Measurements from ENCODE around the gene ZNF12. TPM values are rescaled to one million over a fixed set of nuclear protein-coding genes. Genes with fewer than 3 reads are reported as not detected.

The ZNF12 gene
- total RNA-seq, 2 donors from 2014 or later, result 24.2 to 29.4 TPM

DNA sequence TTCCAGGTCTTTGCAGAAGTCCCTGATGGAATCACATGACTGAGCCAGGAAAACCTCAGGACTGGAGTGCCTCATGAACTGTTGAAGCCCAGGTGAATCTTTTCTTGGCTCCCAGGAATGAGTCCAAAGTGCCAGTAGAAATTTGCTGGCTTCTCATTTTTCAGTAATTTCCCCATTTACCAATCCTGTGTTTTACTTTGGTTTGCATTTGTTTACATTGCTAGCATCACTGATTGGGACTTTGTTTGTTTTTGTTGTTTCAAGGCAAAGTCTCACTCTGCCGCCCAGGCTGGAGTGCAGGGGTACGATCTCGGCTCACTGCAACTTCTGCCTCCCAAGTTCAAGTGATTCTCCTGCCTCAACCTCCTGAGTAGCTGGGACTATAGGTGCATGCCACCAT lies 1.6 kb upstream of the ZNF12 start:
- no peak overlapping the region for H3K4me3 Mint-ChIP-seq
- Histone ChIP-seq H3K4me3 (ENCODE audit: low read length) (peak overlapping the region; percentile 97), H3K36me3 (ENCODE audit: control insufficient read depth, insufficient read depth, low read length) (peaks cover 20% of the 10 kb centered on the region), H3K4me1 (ENCODE audit: control insufficient read depth, insufficient read depth, low read length) (no peaks in the 10 kb centered on the region), H3K9ac (ENCODE audit: extremely low read depth, low read length, poor library complexity, severe bottlenecking) (no peak overlapping the region), H3K9me3 (ENCODE audit: control insufficient read depth, low read length) (peaks cover 34% of the 10 kb centered on the region), H3K27me3 (ENCODE audit: control insufficient read depth, insufficient read depth, low read length, poor library complexity, severe bottlenecking) (no peaks in the 10 kb centered on the region), H3K27ac (ENCODE audit: low read depth, low read length) (no peak overlapping the region)
- H3K27me3 Mint-ChIP-seq (ENCODE audit: insufficient read depth), result peaks cover 29% of the 10 kb centered on the region
- WGBS, 2 experiments (ENCODE audit: insufficient coverage in 1 of 2, insufficient read length in 1 of 2), result 94 to 95% methylated on average over 3 of the region's 3 CpGs
- H3K4me1 Mint-ChIP-seq, result peaks cover 2% of the 10 kb centered on the region
- DNase-seq, result no peak
- H3K27ac Mint-ChIP-seq, result no peak overlapping the region
- no peak for TF ChIP-seq CTCF (conservative IDR thresholded peaks at IDR 0.05)
- peaks cover 19% of the 10 kb centered on the region for H3K36me3 Mint-ChIP-seq (ENCODE audit: low read depth)
- H3K9me3 Mint-ChIP-seq, result peaks cover 43% of the 10 kb centered on the region

GRCh38 chr7:6705959-6706665 lies 635 bp downstream of the ZNF12 start:
- Mint-ChIP-seq H3K4me1 (peaks cover 2% of the 10 kb centered on the region), H3K4me3 (peak overlapping the region; percentile 93), H3K27me3 (ENCODE audit: insufficient read depth) (peaks cover 22% of the 10 kb centered on the region), H3K9me3 (peaks cover 53% of the 10 kb centered on the region), H3K27ac (peak overlapping the region; percentile 92), H3K36me3 (ENCODE audit: low read depth) (peaks cover 25% of the 10 kb centered on the region)
- peak overlapping the region; percentile 74 for H3K27ac ChIP-seq (ENCODE audit: low read depth, low read length)
- peaks cover 52% of the 10 kb centered on the region for H3K9me3 ChIP-seq (ENCODE audit: control insufficient read depth, low read length)
- peaks cover 39% of the 10 kb centered on the region for H3K36me3 ChIP-seq (ENCODE audit: control insufficient read depth, insufficient read depth, low read length)
- H3K9ac ChIP-seq (ENCODE audit: extremely low read depth, low read length, poor library complexity, severe bottlenecking), result peak overlapping the region; percentile 92
- no peaks in the 10 kb centered on the region for H3K27me3 ChIP-seq (ENCODE audit: control insufficient read depth, insufficient read depth, low read length, poor library complexity, severe bottlenecking)
- TF ChIP-seq CTCF (conservative IDR thresholded peaks at IDR 0.05), result no peak
- peak overlapping the region; percentile 97 for H3K4me3 ChIP-seq (ENCODE audit: low read length)
- DNase-seq, result peak; percentile 51
- 0 to 1% methylated on average over 3 to 47 of the region's 47 CpGs for WGBS, 2 experiments (ENCODE audit: insufficient coverage in 1 of 2, insufficient read length in 1 of 2)
- H3K4me1 ChIP-seq (ENCODE audit: control insufficient read depth, insufficient read depth, low read length), result no peaks in the 10 kb centered on the region

DNA sequence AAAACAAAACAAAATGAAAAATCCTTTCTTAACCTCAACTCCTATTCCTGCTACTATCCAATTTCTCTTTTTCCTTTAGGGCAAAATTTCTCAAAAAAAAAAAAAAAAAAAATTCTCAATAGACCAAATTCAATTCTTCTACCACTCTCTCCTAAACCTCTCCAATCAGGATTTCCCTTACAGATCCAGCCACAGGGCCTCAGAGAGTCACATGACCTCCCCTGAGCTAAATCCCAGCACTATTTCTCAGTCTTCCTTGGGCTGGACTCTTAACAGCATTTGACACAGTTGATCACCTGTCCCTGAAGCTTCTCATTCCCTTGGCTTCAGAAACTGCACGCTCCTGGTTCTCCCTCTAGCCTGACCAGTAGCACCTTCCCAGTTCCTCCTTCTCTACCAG lies 4.9 kb downstream of the ZNF12 start:
- H3K9me3 ChIP-seq (ENCODE audit: control insufficient read depth, low read length), result peaks cover 83% of the 10 kb centered on the region
- Mint-ChIP-seq H3K36me3 (ENCODE audit: low read depth) (peaks cover 25% of the 10 kb centered on the region), H3K4me1 (no peaks in the 10 kb centered on the region), H3K9me3 (peaks cover 29% of the 10 kb centered on the region), H3K27me3 (ENCODE audit: insufficient read depth) (no peaks in the 10 kb centered on the region), H3K27ac (no peak overlapping the region), H3K4me3 (no peak overlapping the region)
- no peaks in the 10 kb centered on the region for H3K4me1 ChIP-seq (ENCODE audit: control insufficient read depth, insufficient read depth, low read length)
- H3K27me3 ChIP-seq (ENCODE audit: control insufficient read depth, insufficient read depth, low read length, poor library complexity, severe bottlenecking), result no peaks in the 10 kb centered on the region
- TF ChIP-seq CTCF (conservative IDR thresholded peaks at IDR 0.05), result no peak
- no peak for DNase-seq
- 83 to 88% methylated on average over 1 of the region's 1 CpG for WGBS, 2 experiments (ENCODE audit: insufficient coverage in 1 of 2, insufficient read length in 1 of 2)
- H3K9ac ChIP-seq (ENCODE audit: extremely low read depth, low read length, poor library complexity, severe bottlenecking), result no peak overlapping the region
- peaks cover 81% of the 10 kb centered on the region for H3K36me3 ChIP-seq (ENCODE audit: control insufficient read depth, insufficient read depth, low read length)
- no peak overlapping the region for H3K27ac ChIP-seq (ENCODE audit: low read depth, low read length)
- no peak overlapping the region for H3K4me3 ChIP-seq (ENCODE audit: low read length)

Data from endodermal cell (in vitro differentiated cells).